Tibial nerve (tissue), 4 donors: ENCODE results near the gene CCDC150.

ENCODE experiments used
- CTCF ChIP-seq, 5 experiments: fragments of 200-600 bp in 3 of 5; fragments of 450-650 bp in 2 of 5; sonication (generic) in 3 of 5; IDR thresholded peaks; one replicate each; pipeline ENCODE4 v1.5.1; 2016 to 2019; ENCODE audit warnings: antibody characterized with exemption in 5 of 5, mild to moderate bottlenecking in 3 of 5, moderate library complexity in 2 of 5
- EP300 ChIP-seq, 2 donors: sonication (generic); formaldehyde crosslinking; IDR thresholded peaks; one replicate each; pipeline ENCODE4 v1.6.1; 2017; ENCODE audit warnings: antibody characterized with exemption in 2 of 2, mild to moderate bottlenecking in 1 of 2
- POLR2A ChIP-seq, 2 donors: fragments of 450-650 bp; IDR thresholded peaks; one replicate each; pipeline ENCODE4 v1.6.1; 2017; ENCODE audit warnings: antibody characterized with exemption in 2 of 2, mild to moderate bottlenecking in 2 of 2, moderate library complexity in 2 of 2

- TF ChIP-seq EP300 (IDR thresholded peaks at IDR 0.05): no peak
- no peak for TF ChIP-seq CTCF (IDR thresholded peaks at IDR 0.05)
- no peak for TF ChIP-seq POLR2A (IDR thresholded peaks at IDR 0.05)
Measured at GRCh38 chr2:196617430-196617829, 22.1 kb upstream of the CCDC150 start.
